SK-N-SH (cell line): ENCODE data around the gene LSG1.

Experiments used
- ELF1 ChIP-seq: IDR thresholded peaks from 2 replicates; pipeline ENCODE4 v1.4.0; 2012
- GATA2 ChIP-seq: sonication (generic); formaldehyde crosslinking; IDR thresholded peaks from 2 replicates; pipeline ENCODE4 v1.5.0; 2020; ENCODE audit warnings: mild to moderate bottlenecking, missing genetic modification reagents
- JUND ChIP-seq: IDR thresholded peaks from 2 replicates; pipeline ENCODE4 v1.4.0; 2012
- NRF1 ChIP-seq: IDR thresholded peaks from 2 replicates; pipeline ENCODE4 v1.6.1; 2012; ENCODE audit warnings: low read depth, mild to moderate bottlenecking, low read length
- POLR2AphosphoS5 ChIP-seq: IDR thresholded peaks from 2 replicates; pipeline ENCODE4 v1.6.1; 2012; ENCODE audit warnings: low read depth, low read length
- RAD21 ChIP-seq: IDR thresholded peaks from 2 replicates; pipeline ENCODE4 v1.6.1; 2012; ENCODE audit warnings: mild to moderate bottlenecking, low read length
- RCOR1 ChIP-seq: fragments of 150-350 bp; IDR thresholded peaks from 2 replicates; pipeline ENCODE4 v1.6.1; 2017; ENCODE audit warnings: antibody characterized with exemption, low read length
- TAF1 ChIP-seq: IDR thresholded peaks from 2 replicates; pipeline ENCODE4 v1.6.1; 2012; ENCODE audit warnings: low read depth, mild to moderate bottlenecking, low read length, moderate library complexity, borderline replicate concordance
- TF ChIP-seq, protein P1 (sequence below): fragments of 200-600 bp; sonication (generic); IDR thresholded peaks from 2 replicates; pipeline ENCODE4 v1.6.1; 2017; ENCODE audit warnings: antibody characterized with exemption, mild to moderate bottlenecking, moderate library complexity

DNA sequence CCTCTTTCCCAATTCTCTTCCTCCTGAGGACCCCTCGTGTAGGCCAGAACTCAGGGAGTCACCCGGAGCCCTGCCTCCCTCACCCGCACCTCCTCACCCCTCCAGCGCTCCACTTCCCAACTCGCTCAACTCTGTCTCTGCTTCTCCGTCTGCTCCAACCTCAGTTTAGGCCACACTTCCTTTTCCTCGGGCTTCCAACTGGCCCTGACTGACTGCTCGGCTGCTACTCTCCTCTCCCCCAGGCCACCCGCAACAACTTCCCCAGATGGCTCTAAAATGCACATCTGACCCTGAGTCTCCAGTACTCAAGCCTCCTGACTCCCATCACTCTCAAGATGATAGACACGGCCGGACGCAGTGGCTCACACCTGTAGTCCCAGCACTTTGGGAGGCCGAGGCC lies 62.4 kb downstream of the LSG1 start:
- TF ChIP-seq TAF1 (no peak), RAD21 (no peak), POLR2AphosphoS5 (no peak), GATA2 (CRISPR knock-in tag) (no peak), NRF1 (no peak), JUND (no peak), RCOR1 (no peak), ELF1 (no peak)
- TF ChIP-seq, protein P1, sequence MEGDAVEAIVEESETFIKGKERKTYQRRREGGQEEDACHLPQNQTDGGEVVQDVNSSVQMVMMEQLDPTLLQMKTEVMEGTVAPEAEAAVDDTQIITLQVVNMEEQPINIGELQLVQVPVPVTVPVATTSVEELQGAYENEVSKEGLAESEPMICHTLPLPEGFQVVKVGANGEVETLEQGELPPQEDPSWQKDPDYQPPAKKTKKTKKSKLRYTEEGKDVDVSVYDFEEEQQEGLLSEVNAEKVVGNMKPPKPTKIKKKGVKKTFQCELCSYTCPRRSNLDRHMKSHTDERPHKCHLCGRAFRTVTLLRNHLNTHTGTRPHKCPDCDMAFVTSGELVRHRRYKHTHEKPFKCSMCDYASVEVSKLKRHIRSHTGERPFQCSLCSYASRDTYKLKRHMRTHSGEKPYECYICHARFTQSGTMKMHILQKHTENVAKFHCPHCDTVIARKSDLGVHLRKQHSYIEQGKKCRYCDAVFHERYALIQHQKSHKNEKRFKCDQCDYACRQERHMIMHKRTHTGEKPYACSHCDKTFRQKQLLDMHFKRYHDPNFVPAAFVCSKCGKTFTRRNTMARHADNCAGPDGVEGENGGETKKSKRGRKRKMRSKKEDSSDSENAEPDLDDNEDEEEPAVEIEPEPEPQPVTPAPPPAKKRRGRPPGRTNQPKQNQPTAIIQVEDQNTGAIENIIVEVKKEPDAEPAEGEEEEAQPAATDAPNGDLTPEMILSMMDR: no peak
